IMR-90 (cell line): ENCODE results near the gene WHRN. TPM values are rescaled to one million over a fixed set of nuclear protein-coding genes. Genes with fewer than 3 reads are reported as not detected.

Experiments
- ATAC-seq: fragments of 200-7000 bp; cut with Tn5 transposase; 2 replicates; pipeline ENCODE4 v1.9.1; 2020; ENCODE audit warnings: low read depth, mild to moderate bottlenecking, moderate library complexity
- BruUV-seq: library from RNA; stranded (reverse); fragments of 400-500 nt; replicated peaks from 2 replicates; lab custom pipeline; 2021; lab: Mats Ljungman, UMichigan
- CTCF ChIA-PET: fragments of 300-600 bp; formaldehyde crosslinking; extraction: SDS; loops from one replicate; lab custom pipeline; 2021; ENCODE audit warnings: antibody characterized with exemption; lab: Yijun Ruan, JAX
- POLR2A ChIA-PET: fragments of 300-600 bp; sonication (Branson Sonifier 250); formaldehyde crosslinking; loops from one replicate; lab custom pipeline; 2022; ENCODE audit warnings: antibody characterized with exemption; ENCODE audit not compliant: unreplicated experiment; lab: Charles Lee
- DNase-seq: peaks from one replicate; pipeline ENCODE4 v3.0.0; 2013
- H2AFZ ChIP-seq: replicated peaks from 2 replicates; pipeline ENCODE3; 2013; ENCODE audit warnings: low read length, mild to moderate bottlenecking; ENCODE audit not compliant: poor library complexity
- H2AK5ac ChIP-seq: 2 replicates; pipeline ENCODE4 v1.6.1; 2013; ENCODE audit warnings: low read depth, low read length, inconsistent platforms
- H2AK9ac ChIP-seq: replicated peaks from 2 replicates; pipeline ENCODE3; 2013; ENCODE audit warnings: mild to moderate bottlenecking, low read depth, low read length, moderate library complexity; ENCODE audit not compliant: poor library complexity
- H2BK120ac ChIP-seq: 2 replicates; pipeline ENCODE4 v1.6.1; 2013; ENCODE audit warnings: low read depth, low read length, inconsistent platforms
- H2BK15ac ChIP-seq: 3 replicates; pipeline ENCODE4 v1.6.1; 2013; ENCODE audit warnings: low read depth, low read length, inconsistent platforms
- H2BK20ac ChIP-seq: 2 replicates; pipeline ENCODE4 v1.6.1; 2013; ENCODE audit warnings: low read depth, mild to moderate bottlenecking, inconsistent platforms, low read length, moderate library complexity
- H2BK5ac ChIP-seq: 2 replicates; pipeline ENCODE4 v1.6.1; 2013; ENCODE audit warnings: mild to moderate bottlenecking, low read depth, low read length, inconsistent platforms; ENCODE audit not compliant: poor library complexity, severe bottlenecking
- H3K14ac ChIP-seq: replicated peaks from 2 replicates; pipeline ENCODE4 v1.6.1; 2013; ENCODE audit warnings: low read depth, low read length, inconsistent platforms
- H3K18ac ChIP-seq: 2 replicates; pipeline ENCODE4 v1.6.1; 2013; ENCODE audit warnings: low read depth, low read length, control low read depth
- H3K23ac ChIP-seq: 2 replicates; pipeline ENCODE4 v1.6.1; 2013; ENCODE audit warnings: low read depth, low read length, inconsistent platforms
- H3K27ac ChIP-seq: 2 replicates; pipeline ENCODE4 v1.5.1; 2013; ENCODE audit warnings: mild to moderate bottlenecking, control low read depth, low read length; ENCODE audit not compliant: insufficient read depth
- H3K27me3 ChIP-seq: 2 replicates; pipeline ENCODE4 v1.6.1; 2013; ENCODE audit warnings: low read length; ENCODE audit not compliant: control insufficient read depth, insufficient read depth
- H3K36me3 ChIP-seq: 2 replicates; pipeline ENCODE4 v1.6.1; 2013; ENCODE audit warnings: low read length, mixed read lengths; ENCODE audit not compliant: control insufficient read depth, insufficient read depth
- H3K4ac ChIP-seq: 2 replicates; pipeline ENCODE4 v1.6.1; 2013; ENCODE audit warnings: low read depth, low read length, inconsistent platforms
- H3K4me1 ChIP-seq: 2 replicates; pipeline ENCODE4 v1.6.1; 2013; ENCODE audit warnings: low read length, mixed read lengths; ENCODE audit not compliant: control insufficient read depth, insufficient read depth
- H3K4me2 ChIP-seq: 2 replicates; pipeline ENCODE4 v1.6.1; 2013; ENCODE audit warnings: low read depth, mild to moderate bottlenecking, control low read depth, low read length, moderate library complexity
- H3K4me3 ChIP-seq: 2 replicates; pipeline ENCODE4 v1.5.1; 2013; ENCODE audit warnings: low read depth, mild to moderate bottlenecking, control low read depth, low read length, moderate library complexity; ENCODE audit not compliant: insufficient read depth
- H3K56ac ChIP-seq: 2 replicates; pipeline ENCODE4 v1.6.1; 2013; ENCODE audit warnings: low read length, inconsistent platforms; ENCODE audit not compliant: insufficient read depth; ENCODE audit errors: extremely low read depth
- H3K79me1 ChIP-seq, 2 experiments: 2 replicates each; pipeline ENCODE4 v1.6.1; 2013; ENCODE audit warnings: low read length in 2 of 2, inconsistent platforms in 1 of 2, low read depth in 1 of 2
- H3K9ac ChIP-seq: 2 replicates; pipeline ENCODE4 v1.6.1; 2013; ENCODE audit warnings: low read depth, low read length, control low read depth
- H3K9me1 ChIP-seq: 2 replicates; pipeline ENCODE4 v1.6.1; 2013; ENCODE audit warnings: low read length, inconsistent platforms; ENCODE audit not compliant: insufficient read depth
- H3K9me3 ChIP-seq: 2 replicates; pipeline ENCODE4 v1.6.1; 2013; ENCODE audit warnings: low read length; ENCODE audit not compliant: control insufficient read depth, insufficient read depth
- H4K20me1 ChIP-seq: 2 replicates; pipeline ENCODE4 v1.6.1; 2013; ENCODE audit warnings: low read length, inconsistent platforms; ENCODE audit not compliant: insufficient read depth
- H4K5ac ChIP-seq: 2 replicates; pipeline ENCODE4 v1.6.1; 2013; ENCODE audit warnings: mild to moderate bottlenecking, low read depth, low read length, control low read depth
- H4K8ac ChIP-seq, 2 experiments: 2 replicates each; pipeline ENCODE4 v1.6.1; 2013; ENCODE audit warnings: low read depth in 2 of 2, low read length in 2 of 2, control low read depth in 1 of 2, inconsistent platforms in 1 of 2
- H4K91ac ChIP-seq: 2 replicates; pipeline ENCODE4 v1.6.1; 2013; ENCODE audit warnings: low read depth, low read length, inconsistent platforms; ENCODE audit not compliant: insufficient read depth
- BHLHE40 ChIP-seq: fragments of 150-350 bp; IDR thresholded peaks from 2 replicates; pipeline ENCODE4 v1.6.1; 2016; ENCODE audit warnings: mild to moderate bottlenecking, low read depth, low read length
- CEBPB ChIP-seq: IDR thresholded peaks from 2 replicates; pipeline ENCODE4 v1.6.1; 2012; ENCODE audit warnings: low read depth, low read length, improper control_type of control experiment
- CHD1 ChIP-seq: IDR thresholded peaks from 2 replicates; pipeline ENCODE4 v1.6.1; 2012; ENCODE audit warnings: low read depth, low read length, improper control_type of control experiment
- FOS ChIP-seq: fragments of 150-350 bp; IDR thresholded peaks from 2 replicates; pipeline ENCODE4 v1.6.1; 2016; ENCODE audit warnings: low read depth, low read length
- MAFK ChIP-seq: IDR thresholded peaks from 2 replicates; pipeline ENCODE4 v1.6.1; 2012; ENCODE audit warnings: low read depth, low read length, improper control_type of control experiment
- MAZ ChIP-seq: IDR thresholded peaks from 2 replicates; pipeline ENCODE4 v1.6.1; 2012; ENCODE audit warnings: low read depth, mild to moderate bottlenecking, low read length, improper control_type of control experiment, moderate library complexity, borderline replicate concordance
- MXI1 ChIP-seq: IDR thresholded peaks from 2 replicates; pipeline ENCODE4 v1.6.1; 2012; ENCODE audit warnings: low read depth, mild to moderate bottlenecking, low read length, moderate library complexity, borderline replicate concordance
- NFE2L2 ChIP-seq: fragments of 150-350 bp; IDR thresholded peaks from 2 replicates; pipeline ENCODE4 v1.6.1; 2016; ENCODE audit warnings: low read depth, mild to moderate bottlenecking, low read length
- POLR2A ChIP-seq: IDR thresholded peaks from 2 replicates; pipeline ENCODE4 v1.6.1; 2012; ENCODE audit warnings: mild to moderate bottlenecking, low read depth, low read length
- RAD21 ChIP-seq: IDR thresholded peaks from 2 replicates; pipeline ENCODE4 v1.6.1; 2012; ENCODE audit warnings: low read length, improper control_type of control experiment
- RCOR1 ChIP-seq: IDR thresholded peaks from 2 replicates; pipeline ENCODE4 v1.6.1; 2012; ENCODE audit warnings: mild to moderate bottlenecking, low read length, improper control_type of control experiment; ENCODE audit not compliant: insufficient replicate concordance
- RFX5 ChIP-seq: IDR thresholded peaks from 2 replicates; pipeline ENCODE4 v1.8.0; 2012; ENCODE audit warnings: low read depth, mild to moderate bottlenecking, low read length, moderate library complexity
- SMC3 ChIP-seq: fragments of 150-350 bp; IDR thresholded peaks from 2 replicates; pipeline ENCODE4 v1.6.1; 2016; ENCODE audit warnings: low read depth, mild to moderate bottlenecking, antibody characterized with exemption, low read length, moderate library complexity
- WGBS, 2 experiments: methylation state at CpG; one replicate each; pipeline versions ENCODE4 v1.1.5 to v1.1.7; 2013; ENCODE audit warnings: missing lambda C conversion rate in 2 of 2; ENCODE audit not compliant: insufficient read length in 1 of 2; ENCODE audit errors: extremely low coverage in 2 of 2; 5-methylcytosine and 5-hydroxymethylcytosine counted together
- dilution Hi-C: fragments of 300-500 bp; cut with HindIII; formaldehyde crosslinking; loops from one replicate; pipeline ENCODE4 v1.14.3; 2018; ENCODE audit warnings: low sequenced_read_pairs; ENCODE audit not compliant: unreplicated experiment
- in situ Hi-C: fragments of 300-500 bp; cut with MboI; formaldehyde crosslinking; loops from 3 replicates; pipeline ENCODE4 v1.14.3; 2019; ENCODE audit warnings: low sequenced_read_pairs, inconsistent platforms, mixed read lengths
- intact Hi-C: fragments of 100-400 bp; cut with micrococcal nuclease; formaldehyde crosslinking; loops from 2 replicates; pipeline ENCODE4 v1.10.0; 2022
- polyA plus RNA-seq, 3 experiments: library from polyadenylated mRNA; depleted of rRNA; stranded (reverse); fragments of >200 nt; gene quantifications; 2 replicates each; pipeline ENCODE4 v1.2.3, GENCODE V29; 2012; ENCODE audit warnings: low replicate concordance in 1 of 3
- total RNA-seq: library from RNA; depleted of rRNA; stranded (reverse); fragments of >200 nt; gene quantifications from 2 replicates; pipeline ENCODE4 v1.2.3, GENCODE V29; 2012
- TF ChIP-seq, protein P1 (sequence below): fragments of 150-350 bp; IDR thresholded peaks from 2 replicates; pipeline ENCODE4 v1.6.1; 2016; ENCODE audit warnings: low read depth, mild to moderate bottlenecking, low read length, moderate library complexity, borderline replicate concordance
- TF ChIP-seq, protein P2 (sequence below): fragments of 150-350 bp; IDR thresholded peaks from 2 replicates; pipeline ENCODE4 v1.6.1; 2017; ENCODE audit warnings: mild to moderate bottlenecking, antibody characterized with exemption, low read length, low read depth
- TF ChIP-seq, protein P3 (sequence below): conservative IDR thresholded peaks from 2 replicates; pipeline ENCODE4 v1.5.1; 2012; ENCODE audit warnings: mild to moderate bottlenecking, low read depth, low read length, improper control_type of control experiment

The WHRN gene
- total and polyA plus RNA-seq, 2 of the 4 experiments (the other 2 are of a cell fraction) = 0.18 to 2.6 TPM

DNA sequence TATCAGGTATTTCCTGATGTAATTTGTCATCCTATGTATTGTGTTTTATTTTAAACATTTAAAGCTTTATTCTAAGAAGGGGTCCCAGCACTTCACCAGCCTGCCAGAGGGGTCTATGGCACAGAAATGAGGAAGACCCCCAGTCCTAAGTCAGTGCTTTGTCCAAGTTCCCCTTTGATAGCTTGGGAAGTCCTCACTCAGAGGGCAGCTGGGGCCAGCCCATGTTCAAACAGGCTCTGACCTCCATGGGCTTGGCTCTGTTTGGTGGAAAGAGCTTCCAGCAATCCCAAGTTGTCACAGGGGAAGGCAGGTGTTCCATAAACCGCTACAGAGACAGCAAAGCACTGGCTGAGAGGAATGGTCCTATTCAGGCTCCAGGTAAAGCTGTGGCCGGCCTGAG is 90.9 kb downstream of the WHRN start:
- intact Hi-C loops (no loop called here), dilution Hi-C loops (no loop called here), in situ Hi-C loops (loop anchor here (10.0 kb wide), 1 partner anchor 600 kb away; no protein-coding TSS in a partner anchor)
- no peak overlapping the region for H4K8ac ChIP-seq
- H3K56ac ChIP-seq = no peak overlapping the region
- peak overlapping the region; percentile 46; the same call in 1 of the 2 replicates for H3K23ac ChIP-seq
- no peak overlapping the region for H2BK20ac ChIP-seq
- no peak for TF ChIP-seq RFX5
- no peak for TF ChIP-seq FOS
- no peak for TF ChIP-seq MXI1
- no peak for TF ChIP-seq RCOR1
- TF ChIP-seq, protein P1, sequence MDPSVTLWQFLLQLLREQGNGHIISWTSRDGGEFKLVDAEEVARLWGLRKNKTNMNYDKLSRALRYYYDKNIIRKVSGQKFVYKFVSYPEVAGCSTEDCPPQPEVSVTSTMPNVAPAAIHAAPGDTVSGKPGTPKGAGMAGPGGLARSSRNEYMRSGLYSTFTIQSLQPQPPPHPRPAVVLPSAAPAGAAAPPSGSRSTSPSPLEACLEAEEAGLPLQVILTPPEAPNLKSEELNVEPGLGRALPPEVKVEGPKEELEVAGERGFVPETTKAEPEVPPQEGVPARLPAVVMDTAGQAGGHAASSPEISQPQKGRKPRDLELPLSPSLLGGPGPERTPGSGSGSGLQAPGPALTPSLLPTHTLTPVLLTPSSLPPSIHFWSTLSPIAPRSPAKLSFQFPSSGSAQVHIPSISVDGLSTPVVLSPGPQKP = no peak
- TF ChIP-seq, protein P2, sequence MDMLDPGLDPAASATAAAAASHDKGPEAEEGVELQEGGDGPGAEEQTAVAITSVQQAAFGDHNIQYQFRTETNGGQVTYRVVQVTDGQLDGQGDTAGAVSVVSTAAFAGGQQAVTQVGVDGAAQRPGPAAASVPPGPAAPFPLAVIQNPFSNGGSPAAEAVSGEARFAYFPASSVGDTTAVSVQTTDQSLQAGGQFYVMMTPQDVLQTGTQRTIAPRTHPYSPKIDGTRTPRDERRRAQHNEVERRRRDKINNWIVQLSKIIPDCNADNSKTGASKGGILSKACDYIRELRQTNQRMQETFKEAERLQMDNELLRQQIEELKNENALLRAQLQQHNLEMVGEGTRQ = no peak
- no peak for TF ChIP-seq POLR2A
- TF ChIP-seq MAFK = no peak
- no peak for TF ChIP-seq RAD21
- TF ChIP-seq MAZ = no peak
- no peak for TF ChIP-seq CEBPB
- no peak for TF ChIP-seq SMC3
- TF ChIP-seq BHLHE40 = no peak
- TF ChIP-seq, protein P3, sequence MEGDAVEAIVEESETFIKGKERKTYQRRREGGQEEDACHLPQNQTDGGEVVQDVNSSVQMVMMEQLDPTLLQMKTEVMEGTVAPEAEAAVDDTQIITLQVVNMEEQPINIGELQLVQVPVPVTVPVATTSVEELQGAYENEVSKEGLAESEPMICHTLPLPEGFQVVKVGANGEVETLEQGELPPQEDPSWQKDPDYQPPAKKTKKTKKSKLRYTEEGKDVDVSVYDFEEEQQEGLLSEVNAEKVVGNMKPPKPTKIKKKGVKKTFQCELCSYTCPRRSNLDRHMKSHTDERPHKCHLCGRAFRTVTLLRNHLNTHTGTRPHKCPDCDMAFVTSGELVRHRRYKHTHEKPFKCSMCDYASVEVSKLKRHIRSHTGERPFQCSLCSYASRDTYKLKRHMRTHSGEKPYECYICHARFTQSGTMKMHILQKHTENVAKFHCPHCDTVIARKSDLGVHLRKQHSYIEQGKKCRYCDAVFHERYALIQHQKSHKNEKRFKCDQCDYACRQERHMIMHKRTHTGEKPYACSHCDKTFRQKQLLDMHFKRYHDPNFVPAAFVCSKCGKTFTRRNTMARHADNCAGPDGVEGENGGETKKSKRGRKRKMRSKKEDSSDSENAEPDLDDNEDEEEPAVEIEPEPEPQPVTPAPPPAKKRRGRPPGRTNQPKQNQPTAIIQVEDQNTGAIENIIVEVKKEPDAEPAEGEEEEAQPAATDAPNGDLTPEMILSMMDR = no peak
- TF ChIP-seq NFE2L2 = no peak
- no peak for TF ChIP-seq CHD1
- H3K4me1 ChIP-seq = peaks cover 15% of the 10 kb centered on the region; the same call in 1 of the 2 replicates
- BruUV-seq = no TSS peak
- no peaks in the 10 kb centered on the region for H3K9me3 ChIP-seq
- H2BK5ac ChIP-seq = no peak overlapping the region
- H3K18ac ChIP-seq = no peak overlapping the region
- H3K4ac ChIP-seq = no peak overlapping the region
- H2AK5ac ChIP-seq = no peak overlapping the region
- no peaks in the 10 kb centered on the region for H3K36me3 ChIP-seq
- H2BK120ac ChIP-seq = no peak overlapping the region
- no peak overlapping the region for H4K91ac ChIP-seq
- WGBS, 2 experiments = no CpG with 5 or more reads among the region's 2 CpGs
- H3K4me3 ChIP-seq = no peak overlapping the region
- H2AFZ ChIP-seq = peak overlapping the region; percentile 40
- H4K5ac ChIP-seq = no peak overlapping the region
- H3K14ac ChIP-seq = no peak overlapping the region
- ChIA-PET POLR2A (no interaction called here), CTCF (interaction anchor here (0.5 to 2.9 kb wide), 3 partner anchors 9 to 1118 kb away, joined by 3 to 12 read pairs (median 3); no protein-coding TSS in a partner anchor)
- no peak for DNase-seq
- no peaks in the 10 kb centered on the region for H3K79me1 ChIP-seq
- peaks cover 8% of the 10 kb centered on the region; the same call in 1 of the 2 replicates for H3K9me1 ChIP-seq
- peaks cover 14% of the 10 kb centered on the region for H3K27me3 ChIP-seq
- H3K4me2 ChIP-seq = no peak overlapping the region
- no peak overlapping the region for H2AK9ac ChIP-seq
- 0 out of 2 replicates have a peak, but pooled peaks cover 4% of the 10 kb centered on the region for H4K20me1 ChIP-seq
- H3K27ac ChIP-seq = no peak overlapping the region
- no peak overlapping the region for H2BK15ac ChIP-seq
- ATAC-seq = no peak
- no peak overlapping the region for H3K9ac ChIP-seq
